ENCODE data around the gene LRG1.

- TF ChIP-seq, protein P1, sequence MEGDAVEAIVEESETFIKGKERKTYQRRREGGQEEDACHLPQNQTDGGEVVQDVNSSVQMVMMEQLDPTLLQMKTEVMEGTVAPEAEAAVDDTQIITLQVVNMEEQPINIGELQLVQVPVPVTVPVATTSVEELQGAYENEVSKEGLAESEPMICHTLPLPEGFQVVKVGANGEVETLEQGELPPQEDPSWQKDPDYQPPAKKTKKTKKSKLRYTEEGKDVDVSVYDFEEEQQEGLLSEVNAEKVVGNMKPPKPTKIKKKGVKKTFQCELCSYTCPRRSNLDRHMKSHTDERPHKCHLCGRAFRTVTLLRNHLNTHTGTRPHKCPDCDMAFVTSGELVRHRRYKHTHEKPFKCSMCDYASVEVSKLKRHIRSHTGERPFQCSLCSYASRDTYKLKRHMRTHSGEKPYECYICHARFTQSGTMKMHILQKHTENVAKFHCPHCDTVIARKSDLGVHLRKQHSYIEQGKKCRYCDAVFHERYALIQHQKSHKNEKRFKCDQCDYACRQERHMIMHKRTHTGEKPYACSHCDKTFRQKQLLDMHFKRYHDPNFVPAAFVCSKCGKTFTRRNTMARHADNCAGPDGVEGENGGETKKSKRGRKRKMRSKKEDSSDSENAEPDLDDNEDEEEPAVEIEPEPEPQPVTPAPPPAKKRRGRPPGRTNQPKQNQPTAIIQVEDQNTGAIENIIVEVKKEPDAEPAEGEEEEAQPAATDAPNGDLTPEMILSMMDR (IDR thresholded peaks at IDR 0.05): no peak
- TF ChIP-seq POLR2A (IDR thresholded peaks at IDR 0.05): no peak
Measured at GRCh38 chr19:4511300-4512054, 28.4 kb downstream of the LRG1 start.
